Ammon's horn (tissue), 1 donor: Measurements from ENCODE around the gene HAND1.

Experiments used
- DNase-seq: peaks from one replicate; pipeline ENCODE4 v3.0.0-alpha.2; 2016; ENCODE audit warnings: low spot score

The HAND1 gene

DNA sequence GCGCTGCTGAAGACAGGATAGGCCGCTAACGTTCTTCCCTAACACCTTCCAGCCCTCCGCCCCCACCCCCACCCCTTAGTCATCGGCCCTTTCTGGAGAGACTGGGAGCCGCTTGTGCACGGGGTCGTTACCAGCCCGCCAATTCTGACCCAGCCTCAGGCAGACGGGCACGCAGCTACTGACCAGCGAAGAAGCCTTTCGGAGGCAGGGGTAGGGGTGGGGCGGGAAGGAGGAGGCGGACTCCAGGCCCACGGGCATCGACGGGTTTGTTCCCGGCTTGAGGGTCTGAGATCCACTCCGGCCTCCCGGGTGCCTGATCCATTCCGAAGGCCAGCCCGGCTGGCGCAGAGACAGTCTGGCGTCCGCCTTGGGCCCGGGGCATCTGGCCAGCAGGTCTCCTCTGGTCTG, 729 bp upstream of the HAND1 start:
- DNase-seq = no peak

- no peak for DNase-seq
These were observed 424 bp downstream of the HAND1 start for GRCh38 chr5:154477382-154478223.

DNA sequence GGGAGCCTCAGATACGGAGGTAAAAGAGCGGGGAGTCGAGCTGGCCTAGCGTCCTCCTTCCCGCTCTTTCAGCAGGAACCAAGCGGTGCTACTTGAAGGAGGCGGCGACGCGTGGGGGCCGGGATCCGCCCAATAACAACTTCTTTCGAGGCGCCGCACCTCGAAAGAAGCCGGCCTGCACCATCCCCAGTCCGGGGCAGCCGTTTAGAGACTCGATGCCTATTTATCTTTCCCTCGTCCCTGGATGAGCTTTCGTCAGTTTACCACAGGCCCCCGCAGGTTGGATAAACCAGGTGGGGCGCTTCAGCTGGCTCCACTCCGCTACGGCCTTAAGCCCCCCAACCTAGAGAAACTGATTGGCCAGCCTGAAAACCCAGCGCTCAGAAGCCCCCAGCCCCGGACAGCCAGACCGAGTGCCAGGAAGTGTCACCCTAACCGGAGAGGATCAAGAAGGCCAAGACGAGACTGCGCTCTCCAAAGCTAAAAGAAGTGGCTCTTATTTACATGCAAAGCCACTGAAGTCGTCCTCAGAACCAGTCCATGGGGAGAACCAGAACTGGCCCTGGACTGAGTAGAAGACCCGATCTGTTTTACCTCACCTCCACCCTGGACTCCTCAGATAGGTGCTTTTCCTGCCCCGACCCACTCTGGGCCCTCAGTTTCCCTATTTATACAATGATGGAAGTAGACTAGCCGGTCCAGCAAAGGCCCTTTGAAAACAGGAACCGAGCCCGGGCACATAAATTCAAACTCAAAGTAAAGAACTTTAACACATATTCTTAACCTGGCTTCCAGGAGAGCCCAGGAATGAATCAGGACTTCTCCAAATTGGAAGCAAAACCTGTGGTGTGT, 1.4 kb downstream of the HAND1 start:
- no peak for DNase-seq

DNA sequence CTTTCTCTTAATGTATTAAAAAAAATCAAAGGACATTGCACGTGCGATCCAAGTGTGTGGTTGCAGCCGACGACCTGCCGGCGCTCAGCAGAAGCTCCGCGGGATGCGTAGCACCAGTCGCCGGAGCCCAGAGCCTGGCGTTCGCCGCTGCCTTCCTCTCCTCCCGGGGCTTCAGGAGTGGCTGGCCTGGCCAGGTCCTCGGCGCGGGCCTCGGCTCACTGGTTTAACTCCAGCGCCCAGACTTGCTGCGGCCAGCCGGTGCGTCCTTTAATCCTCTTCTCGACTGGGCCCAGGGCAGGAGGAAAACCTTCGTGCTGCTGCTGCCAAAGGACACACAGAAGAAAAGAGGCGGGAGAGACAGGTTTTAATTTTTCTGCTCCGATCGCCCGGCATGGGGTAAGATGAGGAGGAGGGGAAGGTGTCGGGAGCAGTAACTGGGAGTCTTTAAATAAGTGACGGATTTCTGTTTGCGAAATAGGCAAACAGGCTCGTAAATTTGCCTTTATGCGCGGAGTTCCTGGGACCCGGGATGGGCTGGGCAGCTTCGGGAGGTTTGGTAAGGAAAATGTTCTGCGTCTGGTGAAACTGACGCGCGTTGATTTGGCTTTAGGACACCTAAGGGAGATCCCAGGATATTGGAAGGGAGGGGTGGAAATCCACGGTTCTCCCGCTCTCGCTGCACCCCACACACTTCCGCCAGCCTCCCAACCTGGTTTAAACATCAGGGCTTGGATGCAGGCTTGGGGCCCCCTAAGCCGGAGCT, 2.3 kb downstream of the HAND1 start:
- DNase-seq = no peak

- DNase-seq = no peak
These were observed 3.4 kb downstream of the HAND1 start for GRCh38 chr5:154474396-154475334.

DNA sequence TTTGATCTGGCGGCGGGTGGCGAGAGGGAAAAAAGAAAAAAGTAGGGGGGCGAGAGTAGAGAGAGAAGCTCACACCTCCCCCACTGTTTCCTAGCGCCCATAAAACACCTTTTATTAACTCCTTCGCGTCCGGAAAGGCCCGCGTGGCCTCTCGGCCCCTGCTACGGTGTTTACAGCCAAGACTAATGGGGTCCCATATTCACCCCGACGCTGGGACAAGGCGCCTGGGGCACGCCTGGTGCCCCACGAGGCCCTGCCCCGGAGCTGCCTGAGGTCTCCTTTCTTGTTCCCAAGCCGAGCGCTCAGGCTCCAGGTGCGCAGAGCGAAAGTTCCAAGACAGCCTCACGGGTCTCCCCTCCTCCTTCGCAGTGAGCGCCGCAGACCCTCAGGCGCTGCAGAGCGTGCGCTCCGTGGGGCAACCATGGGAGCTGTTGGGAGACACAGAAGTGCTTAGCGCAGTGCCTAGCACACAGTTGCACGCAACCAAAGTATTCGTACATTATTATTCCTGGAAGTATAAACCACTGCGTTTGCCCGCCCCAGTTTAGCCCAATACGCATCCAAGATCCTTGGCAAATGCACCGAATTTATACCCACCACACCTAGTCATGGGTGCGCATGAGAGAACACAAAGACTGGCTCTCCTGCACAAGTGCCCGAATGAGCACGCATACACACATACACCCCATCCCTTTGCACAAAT, 4.3 kb downstream of the HAND1 start:
- no peak for DNase-seq

DNA sequence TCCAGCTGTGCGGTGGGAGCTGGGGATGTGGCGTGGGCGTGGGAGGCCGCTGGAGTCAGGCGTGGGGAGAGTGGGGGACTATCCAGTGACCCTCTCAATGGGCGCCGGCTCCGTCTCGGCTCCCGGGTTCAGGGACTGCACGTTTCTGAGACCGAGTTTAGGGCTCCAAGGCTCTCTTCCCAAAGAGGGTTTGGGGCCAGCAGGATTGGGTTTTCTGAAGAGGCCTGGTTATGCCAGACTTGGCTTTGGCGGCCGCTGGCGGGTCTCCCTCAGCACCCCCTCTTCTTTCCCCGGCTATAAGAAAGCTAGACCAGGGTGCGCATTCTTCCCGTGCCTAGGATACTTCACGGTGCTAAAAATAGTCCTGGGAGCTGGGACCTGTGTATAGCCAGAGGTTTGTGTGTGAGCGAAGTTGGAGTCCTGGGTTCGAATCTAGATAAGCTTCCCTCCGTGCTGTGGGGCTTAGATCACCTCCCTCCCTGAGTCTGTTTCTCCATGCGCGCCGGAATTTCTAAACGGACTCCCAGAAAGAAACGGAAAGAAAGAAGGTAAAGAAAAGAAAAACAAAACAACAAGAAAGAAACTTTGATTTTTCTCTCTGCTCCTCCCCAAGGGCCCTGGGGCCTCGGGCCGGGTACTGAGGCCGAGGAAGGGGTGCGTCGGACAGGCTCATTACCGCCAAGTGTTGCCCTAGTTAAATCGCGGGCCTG, 5.0 kb downstream of the HAND1 start:
- no peak for DNase-seq

DNA sequence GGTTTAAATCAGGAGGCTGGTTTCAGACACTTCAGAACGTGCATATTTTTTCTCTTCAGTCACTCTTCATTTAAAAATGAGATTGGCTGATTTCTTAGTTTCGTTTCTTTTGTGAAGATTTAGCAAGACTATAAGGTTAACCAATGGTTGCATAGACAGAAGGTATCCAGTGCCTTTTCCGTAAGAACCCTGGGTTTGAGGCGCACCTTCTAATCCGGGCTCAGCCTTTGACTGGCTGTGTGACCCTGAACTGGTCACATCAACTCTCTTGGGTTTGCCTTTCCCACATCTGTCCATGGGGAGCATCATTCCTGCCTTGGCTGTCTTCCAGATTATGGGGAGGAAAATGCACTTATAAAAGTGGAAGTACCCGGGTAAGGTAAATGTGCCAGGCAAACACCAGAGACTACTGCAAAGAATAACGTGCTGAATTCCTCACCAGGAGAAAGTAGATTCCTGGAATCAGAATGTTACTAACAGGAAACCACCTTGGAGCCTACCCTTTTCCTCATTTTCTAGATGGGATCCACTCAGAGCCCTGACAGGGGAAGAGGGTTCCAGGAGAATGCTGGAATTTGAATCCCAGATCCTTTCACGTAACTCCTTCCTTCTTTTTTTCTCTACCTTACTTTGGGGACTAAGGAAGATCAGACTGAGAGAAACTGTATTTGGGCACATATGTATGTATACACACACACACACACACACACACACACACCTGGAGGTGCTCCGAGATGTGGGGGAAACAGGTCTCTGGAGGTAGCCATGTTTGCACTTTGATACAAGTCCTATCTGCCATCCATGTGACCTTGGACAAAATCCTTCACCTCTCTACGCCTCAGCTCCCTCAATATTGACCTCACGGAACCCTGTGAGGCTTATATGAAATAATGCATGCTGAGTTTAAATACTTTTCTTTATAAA, 6.8 kb downstream of the HAND1 start:
- DNase-seq = no peak

DNA sequence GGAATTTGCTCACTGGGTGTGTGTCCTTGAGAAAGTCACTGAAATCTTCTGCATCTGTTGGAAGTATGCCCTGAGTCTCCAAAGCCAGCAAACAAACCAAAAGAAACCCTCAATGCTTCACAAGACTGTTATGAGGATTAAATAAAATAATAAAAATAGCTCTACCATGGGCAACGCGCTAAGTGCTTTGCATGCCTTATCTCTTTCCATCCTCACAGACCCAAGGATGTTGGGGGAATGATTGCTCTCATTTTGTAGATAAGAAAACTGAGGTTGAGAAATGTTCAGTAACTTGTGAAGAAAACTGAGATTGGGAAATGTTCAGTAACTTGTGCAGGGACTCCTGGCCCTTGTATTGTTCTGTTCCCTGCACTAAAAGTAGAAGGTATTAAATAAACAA, 7.9 kb downstream of the HAND1 start:
- DNase-seq = no peak

DNA sequence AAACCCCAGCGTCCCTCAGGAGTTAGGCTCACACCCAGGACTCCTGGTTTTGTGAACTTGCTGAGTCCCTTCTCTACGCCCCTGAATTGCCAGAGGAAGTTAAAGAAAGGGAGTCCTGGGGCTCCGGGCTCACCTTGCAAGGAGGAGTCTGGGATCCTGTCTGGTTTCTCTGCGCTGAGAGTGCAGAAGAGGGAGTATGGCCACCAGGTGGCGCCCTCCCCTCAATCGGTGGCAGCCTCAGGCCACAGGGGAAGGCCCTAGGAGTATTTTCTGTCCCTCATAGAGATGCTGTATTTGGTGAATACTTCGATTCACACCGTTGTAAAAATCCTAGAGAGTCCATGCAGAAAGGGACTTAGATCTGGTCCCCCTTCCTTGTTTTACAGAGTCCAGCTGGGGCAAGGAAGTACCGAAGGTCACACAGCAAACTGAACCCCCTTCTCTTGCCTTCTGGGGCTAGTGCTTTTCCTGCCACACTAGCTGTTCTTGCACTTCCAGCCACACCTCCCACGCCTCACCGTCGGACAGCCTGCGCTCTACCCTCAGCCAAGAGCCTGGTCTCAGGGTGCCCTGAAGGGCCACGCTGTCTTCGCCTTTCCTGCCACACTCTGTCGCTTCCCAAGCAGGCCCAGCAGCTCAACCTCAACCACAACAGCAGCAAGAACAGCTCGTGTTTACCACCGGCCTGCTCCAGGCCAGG, 10.2 kb downstream of the HAND1 start:
- DNase-seq = peak; percentile 80

DNA sequence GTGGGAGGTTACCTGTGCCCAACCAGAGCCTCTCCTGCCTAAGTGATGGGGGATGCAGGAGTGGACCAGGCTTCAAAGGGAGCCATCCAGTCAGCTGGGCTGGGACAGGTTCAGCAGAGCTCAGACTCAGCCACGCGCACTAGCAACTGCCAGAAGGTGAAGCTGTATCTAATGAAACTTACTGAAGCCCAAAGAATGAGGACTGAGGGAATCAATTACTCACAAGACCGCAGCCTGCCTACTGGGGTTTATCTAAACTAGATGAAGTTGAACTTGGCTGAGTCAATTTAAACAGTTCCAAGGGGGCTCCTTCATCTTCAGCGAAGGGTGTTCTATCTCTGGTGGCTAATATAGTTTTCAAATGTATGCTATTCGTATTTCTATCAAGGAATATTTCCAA, 11.4 kb downstream of the HAND1 start:
- no peak for DNase-seq

- DNase-seq = no peak
These were observed 11.9 kb downstream of the HAND1 start for GRCh38 chr5:154466147-154466546.

DNA sequence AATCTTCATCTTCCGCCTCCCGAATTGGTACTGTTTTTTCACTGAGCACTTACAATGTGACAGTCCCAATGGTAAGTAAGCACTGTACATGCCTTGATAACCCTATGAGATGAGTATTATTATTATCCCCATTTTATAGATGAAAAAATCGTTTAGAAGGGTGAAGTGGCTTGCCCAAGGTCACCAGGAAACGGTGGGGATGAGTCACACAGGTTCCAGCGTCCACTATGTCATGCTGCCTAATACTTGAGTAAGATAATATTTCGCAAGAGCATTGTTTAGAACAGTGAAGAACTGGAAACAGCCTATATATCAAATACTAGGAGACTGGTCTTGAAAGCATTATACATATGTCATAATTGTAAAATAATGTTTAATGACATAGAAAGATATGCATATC, 12.9 kb downstream of the HAND1 start:
- no peak for DNase-seq

GRCh38 chr5:154464438-154464837, 13.6 kb downstream of the HAND1 start:
- no peak for DNase-seq

GRCh38 chr5:154461531-154461930, 16.5 kb downstream of the HAND1 start:
- no peak for DNase-seq

DNA sequence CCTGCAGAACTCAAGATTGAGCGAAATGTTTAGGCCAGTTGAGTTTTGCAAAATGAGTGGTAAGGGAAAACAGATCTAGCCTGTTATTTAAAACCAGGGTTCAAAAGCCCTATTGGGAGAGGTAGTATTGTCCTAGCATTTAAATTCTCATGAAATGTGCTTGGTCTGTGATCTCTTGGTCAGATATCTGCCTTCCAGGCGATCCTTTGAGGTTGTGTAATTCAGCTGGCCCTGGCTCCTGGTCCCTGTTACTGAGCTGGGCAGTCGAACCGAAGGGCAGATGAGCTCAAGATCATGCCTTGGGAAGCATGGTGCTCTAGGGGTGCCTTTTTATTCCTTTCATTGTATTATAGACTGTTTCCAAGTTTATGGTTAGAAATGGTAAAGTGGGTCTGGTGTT, 17.9 kb downstream of the HAND1 start:
- no peak for DNase-seq

DNA sequence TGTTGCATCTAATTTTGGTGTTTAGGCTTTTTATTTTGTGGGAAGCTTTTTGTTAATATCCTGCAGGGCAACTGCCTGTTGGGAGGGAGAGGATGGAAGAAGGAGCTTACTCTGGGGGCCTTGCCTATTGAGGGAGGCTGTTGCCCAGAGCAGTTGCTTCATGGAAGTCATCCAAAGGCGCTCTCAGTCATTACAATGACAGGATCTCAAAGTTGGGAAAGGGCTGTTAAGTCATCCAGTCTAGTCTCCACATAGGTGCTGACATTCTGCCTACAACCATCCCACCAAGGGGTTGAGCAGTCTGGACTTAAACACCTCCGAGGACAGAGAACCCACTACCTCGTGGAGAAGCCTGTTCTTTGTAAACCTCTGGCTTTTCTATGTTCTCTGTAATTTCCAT, 19.0 kb downstream of the HAND1 start:
- DNase-seq = no peak

DNA sequence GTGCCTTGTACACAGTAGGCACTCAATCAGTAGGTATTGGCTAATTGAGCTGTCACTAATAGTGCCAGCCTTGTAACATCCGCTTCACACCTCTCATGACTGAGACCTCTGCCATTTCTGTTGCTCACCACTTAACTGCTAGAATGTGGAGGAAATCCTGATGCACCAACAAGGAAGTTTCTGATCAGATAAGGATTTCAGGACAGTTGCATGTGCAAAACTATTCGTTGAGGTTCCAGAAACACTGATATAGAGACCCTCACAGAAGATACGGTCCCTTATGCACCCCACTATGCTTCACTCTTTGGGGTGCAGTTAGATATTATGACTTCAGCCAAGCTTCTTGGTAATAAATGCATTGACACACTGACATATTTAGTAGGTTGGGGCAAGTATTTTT, 21.5 kb downstream of the HAND1 start:
- no peak for DNase-seq
